HK-2 (cell line): ENCODE measurements around the gene SLC22A12.

Source experiments
- DNase-seq: peaks from one replicate; pipeline ENCODE4 v3.0.0-alpha.2; 2018; ENCODE audit not compliant: unreplicated experiment

The SLC22A12 gene

GRCh38 chr11:64563966-64564365, 27.1 kb upstream of the SLC22A12 start:
- no peak for DNase-seq

GRCh38 chr11:64564419-64564818, 26.6 kb upstream of the SLC22A12 start:
- DNase-seq = no peak

GRCh38 chr11:64564947-64565889, 25.8 kb upstream of the SLC22A12 start:
- no peak for DNase-seq

- peak; percentile 20 for DNase-seq
Observed at GRCh38 chr11:64566042-64566914, 24.7 kb upstream of the SLC22A12 start.

GRCh38 chr11:64566915-64567891, 23.8 kb upstream of the SLC22A12 start:
- DNase-seq = no peak

GRCh38 chr11:64568041-64568571, 22.9 kb upstream of the SLC22A12 start:
- DNase-seq = no peak

GRCh38 chr11:64568584-64569140, 22.4 kb upstream of the SLC22A12 start:
- no peak for DNase-seq

GRCh38 chr11:64569300-64569970, 21.6 kb upstream of the SLC22A12 start:
- no peak for DNase-seq

- no peak for DNase-seq
Observed at GRCh38 chr11:64570341-64570740, 20.7 kb upstream of the SLC22A12 start.

- no peak for DNase-seq
Observed at GRCh38 chr11:64571050-64571409, 20.0 kb upstream of the SLC22A12 start.

- DNase-seq = no peak
Observed at GRCh38 chr11:64571410-64572091, 19.5 kb upstream of the SLC22A12 start.

GRCh38 chr11:64572143-64572542, 18.9 kb upstream of the SLC22A12 start:
- DNase-seq = no peak

- DNase-seq = no peak
Observed at GRCh38 chr11:64577202-64577601, 13.8 kb upstream of the SLC22A12 start.

GRCh38 chr11:64580412-64580811, 10.6 kb upstream of the SLC22A12 start:
- DNase-seq = no peak

- no peak for DNase-seq
Observed at GRCh38 chr11:64581057-64581523, 9.9 kb upstream of the SLC22A12 start.

GRCh38 chr11:64582885-64583284, 8.1 kb upstream of the SLC22A12 start:
- DNase-seq = no peak

- DNase-seq = no peak
Observed at GRCh38 chr11:64583296-64584262, 7.4 kb upstream of the SLC22A12 start.

GRCh38 chr11:64585150-64585549, 5.9 kb upstream of the SLC22A12 start:
- DNase-seq = no peak
